GM18858 (cell line): ENCODE results near the gene TAF11L2.
"Not testable (repeated sequence)": the region's sequence is repeated elsewhere in the genome, so short reads cannot be mapped to it uniquely, and the experiment has no call there.

ENCODE experiments used
- ATAC-seq: cut with Tn5 transposase; IDR thresholded peaks from one replicate; pipeline ENCODE4 v1.9.1; 2021; ENCODE audit not compliant: unreplicated experiment

TAF11L2 gene

GRCh38 chr5:17524935-17525334 is 26.9 kb downstream of the TAF11L2 start, which contains the start of gene TAF11L5:
TSS of gene TAF11L5 (plus strand) at chr5:17525235.
- ATAC-seq = not testable (repeated sequence)

DNA sequence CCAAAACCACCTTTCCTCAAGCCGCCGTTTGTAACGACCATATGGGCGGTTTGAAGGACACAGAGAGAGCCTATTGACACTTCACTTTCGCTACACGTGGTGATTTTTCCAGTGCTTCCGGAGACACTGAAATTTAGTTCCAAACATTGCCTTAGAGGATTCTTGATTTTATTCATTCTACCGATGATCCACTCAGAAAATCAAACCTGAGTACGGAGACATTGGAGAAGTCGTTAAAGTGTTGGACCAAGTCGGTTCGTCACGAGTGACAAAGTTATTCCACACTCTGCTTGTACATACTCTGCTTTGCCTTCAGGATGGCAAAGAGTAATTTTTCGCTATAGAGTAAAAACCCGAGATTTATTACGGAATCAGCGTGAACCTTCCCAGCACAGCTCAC is 28.5 kb downstream of the TAF11L2 start:
- not testable (repeated sequence) for ATAC-seq

GRCh38 chr5:17528369-17528768 is 30.3 kb downstream of the TAF11L2 start, which contains the start of gene TAF11L6:
TSS of gene TAF11L6 (plus strand) at chr5:17528669.
- ATAC-seq = not testable (repeated sequence)
